ENCODE results near the gene ETFA.

GRCh38 chr15:76251717-76252116 is 59.6 kb downstream of the ETFA start:
- TF ChIP-seq GATA1 (IDR thresholded peaks at IDR 0.05; ENCODE audit: low read depth, low read length): no peak
- TF ChIP-seq POLR2A (IDR thresholded peaks at IDR 0.05; ENCODE audit: low read length): no peak

Data from erythroblast (primary cell).